Psoas muscle (tissue), 8 donors: Measurements from ENCODE around the gene RIC8A. TPM values are rescaled to one million over a fixed set of nuclear protein-coding genes. Genes with fewer than 3 reads are reported as not detected.
A peak's percentile ranks its signal among the peaks of the same experiment; 100 is the strongest.

Experiments used
- ATAC-seq, 4 donors: fragments of 200-7000 bp; cut with Tn5 transposase; one replicate each; pipeline ENCODE4 v1.9.1; 2020; ENCODE audit warnings: moderate library complexity in 3 of 4, mild to moderate bottlenecking in 2 of 4
- DNase-seq, 2 donors: peaks; one replicate each; pipeline ENCODE4 v3.0.0-alpha.2; 2020
- H3K27ac ChIP-seq: fragments of 200-600 bp; one replicate; pipeline ENCODE4 v1.8.0; 2022
- H3K27me3 ChIP-seq, 3 donors: fragments of 200-600 bp in 1 of 3; one replicate each; pipeline versions ENCODE4 v1.6.1 to v1.8.0; 2013 to 2022; ENCODE audit warnings: low read length in 2 of 3, mild to moderate bottlenecking in 2 of 3, moderate library complexity in 1 of 3; ENCODE audit not compliant: insufficient read depth in 3 of 3
- H3K36me3 ChIP-seq, 2 donors: fragments of 200-600 bp in 1 of 2; one replicate each; pipeline versions ENCODE4 v1.6.1 to v1.8.0; 2013 to 2022; ENCODE audit warnings: low read depth in 1 of 2, mild to moderate bottlenecking in 1 of 2, moderate library complexity in 1 of 2; ENCODE audit not compliant: insufficient read depth in 1 of 2
- H3K4me1 ChIP-seq: fragments of 200-600 bp; one replicate; pipeline ENCODE4 v1.8.0; 2022
- H3K4me3 ChIP-seq: fragments of 200-600 bp; one replicate; pipeline ENCODE4 v1.8.0; 2022; ENCODE audit warnings: mild to moderate bottlenecking
- H3K9me3 ChIP-seq: fragments of 200-600 bp; one replicate; pipeline ENCODE4 v1.8.0; 2022
- CTCF ChIP-seq: fragments of 200-600 bp; IDR thresholded peaks from one replicate; pipeline ENCODE4 v1.8.0; 2022; ENCODE audit warnings: antibody characterized with exemption
- whole genome bisulfite sequencing, 3 donors: extraction: QIAGEN DNeasy Blood & Tissue Kit; methylation state at CpG; one replicate each; pipeline versions ENCODE4 v1.1.6 to v1.1.7; 2013; 5-methylcytosine and 5-hydroxymethylcytosine counted together
- intact Hi-C, 2 donors: fragments of 100-400 bp; cut with DNase I; formaldehyde crosslinking; loops; one replicate each; pipeline versions ENCODE4 v1.11.0 to v1.14.2; 2022
- polyA plus RNA-seq, 3 donors: library from polyadenylated mRNA; stranded (reverse); fragments of 200-250 nt; gene quantifications; one replicate each; pipeline ENCODE4 v1.2.3, GENCODE V29; 2013
- total RNA-seq, 4 donors: library from RNA; stranded (reverse); fragmentation: NEBNext Ultra II Directional in 2 of 4; extraction: Animal tissue kit (Norgen Biotek cat#: 25700) in 2 of 4; gene quantifications; one replicate each; pipeline versions ENCODE4 v1.2.1 to v1.2.4, GENCODE V29; 2021 to 2023
- donor health status: healthy with polysubstance abuse.
- donor health status: DM: no; HTN: no; CAD: no; lungs with moderate emphysema.
- donor health status: Bipolar disorder and iron deficiency.
- donor health status: healthy.
- donor health status: DM: yes; HTN: yes; CAD: no.
- donor health status: DM: no; HTN: no; CAD: no.
- donor health status: DM: no; HTN: no; CAD: no.
- donor health status: DM: yes; HTN: yes; CAD: no.

RIC8A gene
- total and polyA plus RNA-seq, 7 donors, result 30.2 to 66.9 (median 39.9) TPM

GRCh38 chr11:212150-213100 is 4.9 kb downstream of the RIC8A start:
- Histone ChIP-seq H3K36me3 (peaks cover 11 to 82% of the 10 kb centered on the region in 2 donors), H3K9me3 (no peaks in the 10 kb centered on the region), H3K4me1 (peaks cover 13% of the 10 kb centered on the region), H3K27ac (no peak overlapping the region), H3K4me3 (no peak overlapping the region), H3K27me3 (no peaks in the 10 kb centered on the region)
- WGBS, 3 donors, result 88 to 92% (median 89%) methylated on average over 17 of the region's 17 CpGs
- ATAC-seq (no peak), DNase-seq (peak in 1 of 2 donors; percentile 49)
- TF ChIP-seq CTCF, result no peak
- intact Hi-C loops, result no loop called here

GRCh38 chr11:213111-213510 is 5.6 kb downstream of the RIC8A start:
- H3K36me3 ChIP-seq, result peaks cover 11 to 88% of the 10 kb centered on the region in 2 donors
- WGBS, 3 donors, result 83 to 88% (median 88%) methylated on average over 4 of the region's 4 CpGs
- no peak for TF ChIP-seq CTCF
- H3K27me3 ChIP-seq, result no peaks in the 10 kb centered on the region
- H3K27ac ChIP-seq, result no peak overlapping the region
- H3K4me1 ChIP-seq, result peaks cover 13% of the 10 kb centered on the region
- intact Hi-C loops, result no loop called here
- H3K4me3 ChIP-seq, result no peak overlapping the region
- DNase-seq (no peak), ATAC-seq (no peak)
- no peaks in the 10 kb centered on the region for H3K9me3 ChIP-seq

- Histone ChIP-seq H3K4me1 (peaks cover 13% of the 10 kb centered on the region), H3K36me3 (peaks cover 11 to 98% of the 10 kb centered on the region in 2 donors), H3K27ac (no peak overlapping the region), H3K27me3 (no peaks in the 10 kb centered on the region), H3K4me3 (no peak overlapping the region), H3K9me3 (no peaks in the 10 kb centered on the region)
- 73 to 78% (median 74%) methylated on average over 7 of the region's 7 CpGs for WGBS, 3 donors
- TF ChIP-seq CTCF, result no peak
- no peak for ATAC-seq
- peak in 1 of 2 donors; percentile 43 for DNase-seq
- intact Hi-C loops, result no loop called here
Measured at GRCh38 chr11:214083-214482, 6.6 kb downstream of the RIC8A start.

- no peak for TF ChIP-seq CTCF
- WGBS, 3 donors, result 69 to 79% (median 75%) methylated on average over 4 of the region's 4 CpGs
- H3K4me1 ChIP-seq, result no peaks in the 10 kb centered on the region
- no peak overlapping the region for H3K4me3 ChIP-seq
- intact Hi-C loops, result no loop called here
- H3K27me3 ChIP-seq, result no peaks in the 10 kb centered on the region
- H3K9me3 ChIP-seq, result no peaks in the 10 kb centered on the region
- no peak overlapping the region for H3K27ac ChIP-seq
- H3K36me3 ChIP-seq, result peaks cover 11 to 86% of the 10 kb centered on the region in 2 donors
- DNase-seq (no peak), ATAC-seq (peak in 2 of 4 donors; percentile 16 to 21)
Measured at GRCh38 chr11:215581-216037, 8.1 kb downstream of the RIC8A start.
